ENCODE results near the gene C21orf58. TPM values are rescaled to one million over a fixed set of nuclear protein-coding genes. Genes with fewer than 3 reads are reported as not detected.
A peak's percentile ranks its signal among the peaks of the same experiment; 100 is the strongest.

Gene C21orf58
- total RNA-seq, 1 experiment from 2014 or later: 35.1 TPM

DNA sequence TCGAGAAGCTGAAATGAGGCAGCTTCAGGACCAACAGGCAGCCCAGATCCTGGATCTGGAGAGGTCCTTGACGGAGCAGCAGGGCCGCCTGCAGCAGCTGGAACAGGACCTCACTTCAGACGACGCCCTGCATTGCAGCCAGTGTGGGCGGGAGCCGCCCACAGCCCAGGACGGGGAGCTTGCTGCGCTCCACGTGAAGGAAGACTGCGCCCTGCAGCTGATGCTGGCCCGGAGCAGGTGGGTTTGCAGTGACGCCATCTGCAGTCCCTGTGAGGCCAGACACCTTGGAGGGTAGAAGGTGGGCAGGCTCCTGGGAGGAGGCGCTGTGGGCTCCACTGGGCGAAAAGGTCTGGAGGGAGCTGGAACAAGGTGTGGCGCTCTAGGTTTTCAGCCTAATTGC is 40.0 kb upstream of the C21orf58 start:
- Mint-ChIP-seq H3K27me3 (ENCODE audit: low read depth) (no peaks in the 10 kb centered on the region; the same call in 1 of the 2 replicates), H3K4me3 (no peak overlapping the region), H3K9me3 (no peaks in the 10 kb centered on the region), H3K4me1 (no peaks in the 10 kb centered on the region), H3K36me3 (peaks cover 61% of the 10 kb centered on the region), H3K27ac (no peak overlapping the region)
- DNase-seq (ENCODE audit: low spot score) (no peak), ATAC-seq (peak; percentile 30; the same call in 1 of the 2 replicates)
- ChIA-PET CTCF (interaction anchor here (0.8 kb wide), 1 partner anchor 57 kb away, joined by 3 read pairs; no protein-coding TSS in a partner anchor), POLR2A (interaction anchor here (0.6 kb wide), 1 partner anchor 281 kb away, joined by 4 read pairs; no protein-coding TSS in a partner anchor)
- TF ChIP-seq, protein P1, sequence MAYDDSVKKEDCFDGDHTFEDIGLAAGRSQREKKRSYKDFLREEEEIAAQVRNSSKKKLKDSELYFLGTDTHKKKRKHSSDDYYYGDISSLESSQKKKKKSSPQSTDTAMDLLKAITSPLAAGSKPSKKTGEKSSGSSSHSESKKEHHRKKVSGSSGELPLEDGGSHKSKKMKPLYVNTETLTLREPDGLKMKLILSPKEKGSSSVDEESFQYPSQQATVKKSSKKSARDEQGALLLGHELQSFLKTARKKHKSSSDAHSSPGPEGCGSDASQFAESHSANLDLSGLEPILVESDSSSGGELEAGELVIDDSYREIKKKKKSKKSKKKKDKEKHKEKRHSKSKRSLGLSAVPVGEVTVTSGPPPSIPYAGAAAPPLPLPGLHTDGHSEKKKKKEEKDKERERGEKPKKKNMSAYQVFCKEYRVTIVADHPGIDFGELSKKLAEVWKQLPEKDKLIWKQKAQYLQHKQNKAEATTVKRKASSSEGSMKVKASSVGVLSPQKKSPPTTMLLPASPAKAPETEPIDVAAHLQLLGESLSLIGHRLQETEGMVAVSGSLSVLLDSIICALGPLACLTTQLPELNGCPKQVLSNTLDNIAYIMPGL (CRISPR knock-in tag; IDR thresholded peaks at IDR 0.05): no peak
- TF ChIP-seq, protein P2, sequence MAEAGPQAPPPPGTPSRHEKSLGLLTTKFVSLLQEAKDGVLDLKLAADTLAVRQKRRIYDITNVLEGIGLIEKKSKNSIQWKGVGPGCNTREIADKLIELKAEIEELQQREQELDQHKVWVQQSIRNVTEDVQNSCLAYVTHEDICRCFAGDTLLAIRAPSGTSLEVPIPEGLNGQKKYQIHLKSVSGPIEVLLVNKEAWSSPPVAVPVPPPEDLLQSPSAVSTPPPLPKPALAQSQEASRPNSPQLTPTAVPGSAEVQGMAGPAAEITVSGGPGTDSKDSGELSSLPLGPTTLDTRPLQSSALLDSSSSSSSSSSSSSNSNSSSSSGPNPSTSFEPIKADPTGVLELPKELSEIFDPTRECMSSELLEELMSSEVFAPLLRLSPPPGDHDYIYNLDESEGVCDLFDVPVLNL (CRISPR knock-in tag; IDR thresholded peaks at IDR 0.05; ENCODE audit: borderline replicate concordance, low read depth): no peak
- TF ChIP-seq GRHL2 (CRISPR knock-in tag; IDR thresholded peaks at IDR 0.05; ENCODE audit: insufficient replicate concordance, severe bottlenecking): no peak
- TF ChIP-seq NR2C2 (CRISPR knock-in tag; IDR thresholded peaks at IDR 0.05): no peak
- TF ChIP-seq, protein P3, sequence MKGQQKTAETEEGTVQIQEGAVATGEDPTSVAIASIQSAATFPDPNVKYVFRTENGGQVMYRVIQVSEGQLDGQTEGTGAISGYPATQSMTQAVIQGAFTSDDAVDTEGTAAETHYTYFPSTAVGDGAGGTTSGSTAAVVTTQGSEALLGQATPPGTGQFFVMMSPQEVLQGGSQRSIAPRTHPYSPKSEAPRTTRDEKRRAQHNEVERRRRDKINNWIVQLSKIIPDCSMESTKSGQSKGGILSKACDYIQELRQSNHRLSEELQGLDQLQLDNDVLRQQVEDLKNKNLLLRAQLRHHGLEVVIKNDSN (CRISPR knock-in tag; IDR thresholded peaks at IDR 0.05): no peak
- TF ChIP-seq PRRX2 (CRISPR knock-in tag; IDR thresholded peaks at IDR 0.05): no peak
- no peak for TF ChIP-seq EMX1 (CRISPR knock-in tag; IDR thresholded peaks at IDR 0.05)
- no peak for TF ChIP-seq ESRRA (CRISPR knock-in tag; IDR thresholded peaks at IDR 0.05; ENCODE audit: borderline replicate concordance)

DNA sequence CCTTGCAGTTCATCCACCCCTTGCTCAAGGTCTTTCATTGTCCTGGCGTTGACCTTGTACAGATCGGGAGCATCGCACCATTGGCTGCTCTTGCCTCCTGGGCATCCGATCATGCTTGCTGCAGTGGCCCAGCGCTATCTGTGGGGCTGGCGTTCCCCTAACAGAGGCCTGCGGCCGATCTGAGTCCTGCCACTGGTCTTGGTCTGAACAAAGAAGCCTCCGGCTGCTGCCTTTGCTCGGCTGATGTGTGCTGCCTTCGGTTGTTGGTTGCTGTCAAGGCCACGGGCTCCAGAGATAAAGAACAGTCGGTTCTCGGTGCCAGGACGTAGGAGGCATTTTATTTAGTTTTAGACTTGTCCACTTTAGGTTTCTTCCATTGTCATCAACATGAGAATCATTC is 39.3 kb upstream of the C21orf58 start:
- ATAC-seq (no peak), DNase-seq (ENCODE audit: low spot score) (no peak)
- no peak overlapping the region for H3K4me3 Mint-ChIP-seq
- ChIA-PET POLR2A (no interaction called here), CTCF (interaction anchor here (0.8 kb wide), 1 partner anchor 58 kb away, joined by 3 read pairs; no protein-coding TSS in a partner anchor)
- H3K27me3 Mint-ChIP-seq (ENCODE audit: low read depth): no peaks in the 10 kb centered on the region; the same call in 1 of the 2 replicates
- H3K9me3 Mint-ChIP-seq: no peaks in the 10 kb centered on the region
- no peaks in the 10 kb centered on the region for H3K4me1 Mint-ChIP-seq
- TF ChIP-seq ZBTB21 (CRISPR knock-in tag; IDR thresholded peaks at IDR 0.05; ENCODE audit: borderline replicate concordance): no peak
- TF ChIP-seq ZNF416 (CRISPR knock-in tag; IDR thresholded peaks at IDR 0.05): no peak
- no peak for TF ChIP-seq RELA (CRISPR knock-in tag; IDR thresholded peaks at IDR 0.05; ENCODE audit: borderline replicate concordance)
- peak overlapping the region; percentile 87; the same call in 1 of the 2 replicates for H3K27ac Mint-ChIP-seq
- H3K36me3 Mint-ChIP-seq: peaks cover 66% of the 10 kb centered on the region

DNA sequence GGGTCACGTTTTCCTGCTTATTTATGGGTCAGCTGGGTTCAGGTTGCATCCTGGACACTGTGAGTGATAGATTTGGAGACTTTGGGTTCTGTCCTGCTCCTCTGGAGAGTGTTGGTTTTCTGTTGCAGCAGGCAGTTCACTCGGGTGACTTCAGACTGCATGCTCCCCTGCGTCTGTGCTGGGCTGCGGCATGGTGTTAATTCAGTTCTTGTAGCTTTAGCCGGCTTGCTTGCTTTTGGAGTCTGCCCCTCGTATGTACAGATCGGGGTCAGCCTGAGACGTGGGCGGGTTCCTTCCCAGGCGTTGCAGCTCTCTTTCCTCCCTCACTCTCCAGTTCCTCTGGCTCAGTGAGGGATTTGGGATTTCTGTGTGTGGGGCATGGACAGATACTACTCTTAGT is 38.3 kb upstream of the C21orf58 start:
- ChIA-PET CTCF (no interaction called here), POLR2A (no interaction called here)
- Mint-ChIP-seq H3K4me1 (no peaks in the 10 kb centered on the region), H3K27ac (peak overlapping the region; percentile 58), H3K9me3 (no peaks in the 10 kb centered on the region), H3K27me3 (ENCODE audit: low read depth) (no peaks in the 10 kb centered on the region; the same call in 1 of the 2 replicates), H3K36me3 (peaks cover 65% of the 10 kb centered on the region), H3K4me3 (no peak overlapping the region)
- ATAC-seq (no peak), DNase-seq (ENCODE audit: low spot score) (no peak)
- TF ChIP-seq PRRX2 (CRISPR knock-in tag; IDR thresholded peaks at IDR 0.05) (no peak), NFYB (CRISPR knock-in tag; conservative IDR thresholded peaks at IDR 0.05; ENCODE audit: low read depth) (no peak), ZNF423 (CRISPR knock-in tag; IDR thresholded peaks at IDR 0.05) (no peak), ZBTB21 (CRISPR knock-in tag; IDR thresholded peaks at IDR 0.05; ENCODE audit: borderline replicate concordance) (no peak), NR1H2 (CRISPR knock-in tag; IDR thresholded peaks at IDR 0.05) (no peak), ZNF263 (CRISPR knock-in tag; IDR thresholded peaks at IDR 0.05; ENCODE audit: low read depth) (no peak), ZNF138 (CRISPR knock-in tag; conservative IDR thresholded peaks at IDR 0.05) (no peak), EMX1 (CRISPR knock-in tag; IDR thresholded peaks at IDR 0.05) (no peak)
- TF ChIP-seq, protein P4, sequence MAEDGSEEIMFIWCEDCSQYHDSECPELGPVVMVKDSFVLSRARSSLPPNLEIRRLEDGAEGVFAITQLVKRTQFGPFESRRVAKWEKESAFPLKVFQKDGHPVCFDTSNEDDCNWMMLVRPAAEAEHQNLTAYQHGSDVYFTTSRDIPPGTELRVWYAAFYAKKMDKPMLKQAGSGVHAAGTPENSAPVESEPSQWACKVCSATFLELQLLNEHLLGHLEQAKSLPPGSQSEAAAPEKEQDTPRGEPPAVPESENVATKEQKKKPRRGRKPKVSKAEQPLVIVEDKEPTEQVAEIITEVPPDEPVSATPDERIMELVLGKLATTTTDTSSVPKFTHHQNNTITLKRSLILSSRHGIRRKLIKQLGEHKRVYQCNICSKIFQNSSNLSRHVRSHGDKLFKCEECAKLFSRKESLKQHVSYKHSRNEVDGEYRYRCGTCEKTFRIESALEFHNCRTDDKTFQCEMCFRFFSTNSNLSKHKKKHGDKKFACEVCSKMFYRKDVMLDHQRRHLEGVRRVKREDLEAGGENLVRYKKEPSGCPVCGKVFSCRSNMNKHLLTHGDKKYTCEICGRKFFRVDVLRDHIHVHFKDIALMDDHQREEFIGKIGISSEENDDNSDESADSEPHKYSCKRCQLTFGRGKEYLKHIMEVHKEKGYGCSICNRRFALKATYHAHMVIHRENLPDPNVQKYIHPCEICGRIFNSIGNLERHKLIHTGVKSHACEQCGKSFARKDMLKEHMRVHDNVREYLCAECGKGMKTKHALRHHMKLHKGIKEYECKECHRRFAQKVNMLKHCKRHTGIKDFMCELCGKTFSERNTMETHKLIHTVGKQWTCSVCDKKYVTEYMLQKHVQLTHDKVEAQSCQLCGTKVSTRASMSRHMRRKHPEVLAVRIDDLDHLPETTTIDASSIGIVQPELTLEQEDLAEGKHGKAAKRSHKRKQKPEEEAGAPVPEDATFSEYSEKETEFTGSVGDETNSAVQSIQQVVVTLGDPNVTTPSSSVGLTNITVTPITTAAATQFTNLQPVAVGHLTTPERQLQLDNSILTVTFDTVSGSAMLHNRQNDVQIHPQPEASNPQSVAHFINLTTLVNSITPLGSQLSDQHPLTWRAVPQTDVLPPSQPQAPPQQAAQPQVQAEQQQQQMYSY (CRISPR knock-in tag; IDR thresholded peaks at IDR 0.05): no peak
- TF ChIP-seq, protein P5, sequence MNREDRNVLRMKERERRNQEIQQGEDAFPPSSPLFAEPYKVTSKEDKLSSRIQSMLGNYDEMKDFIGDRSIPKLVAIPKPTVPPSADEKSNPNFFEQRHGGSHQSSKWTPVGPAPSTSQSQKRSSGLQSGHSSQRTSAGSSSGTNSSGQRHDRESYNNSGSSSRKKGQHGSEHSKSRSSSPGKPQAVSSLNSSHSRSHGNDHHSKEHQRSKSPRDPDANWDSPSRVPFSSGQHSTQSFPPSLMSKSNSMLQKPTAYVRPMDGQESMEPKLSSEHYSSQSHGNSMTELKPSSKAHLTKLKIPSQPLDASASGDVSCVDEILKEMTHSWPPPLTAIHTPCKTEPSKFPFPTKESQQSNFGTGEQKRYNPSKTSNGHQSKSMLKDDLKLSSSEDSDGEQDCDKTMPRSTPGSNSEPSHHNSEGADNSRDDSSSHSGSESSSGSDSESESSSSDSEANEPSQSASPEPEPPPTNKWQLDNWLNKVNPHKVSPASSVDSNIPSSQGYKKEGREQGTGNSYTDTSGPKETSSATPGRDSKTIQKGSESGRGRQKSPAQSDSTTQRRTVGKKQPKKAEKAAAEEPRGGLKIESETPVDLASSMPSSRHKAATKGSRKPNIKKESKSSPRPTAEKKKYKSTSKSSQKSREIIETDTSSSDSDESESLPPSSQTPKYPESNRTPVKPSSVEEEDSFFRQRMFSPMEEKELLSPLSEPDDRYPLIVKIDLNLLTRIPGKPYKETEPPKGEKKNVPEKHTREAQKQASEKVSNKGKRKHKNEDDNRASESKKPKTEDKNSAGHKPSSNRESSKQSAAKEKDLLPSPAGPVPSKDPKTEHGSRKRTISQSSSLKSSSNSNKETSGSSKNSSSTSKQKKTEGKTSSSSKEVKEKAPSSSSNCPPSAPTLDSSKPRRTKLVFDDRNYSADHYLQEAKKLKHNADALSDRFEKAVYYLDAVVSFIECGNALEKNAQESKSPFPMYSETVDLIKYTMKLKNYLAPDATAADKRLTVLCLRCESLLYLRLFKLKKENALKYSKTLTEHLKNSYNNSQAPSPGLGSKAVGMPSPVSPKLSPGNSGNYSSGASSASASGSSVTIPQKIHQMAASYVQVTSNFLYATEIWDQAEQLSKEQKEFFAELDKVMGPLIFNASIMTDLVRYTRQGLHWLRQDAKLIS (CRISPR knock-in tag; IDR thresholded peaks at IDR 0.05; ENCODE audit: borderline replicate concordance): no peak
